Neuronal stem cell (in vitro differentiated cells): ENCODE measurements around the gene LPGAT1.

Source experiments
- DNase-seq: peaks from one replicate; pipeline ENCODE4 v3.0.0-alpha.2; 2013; ENCODE audit warnings: low spot score
- H2AFZ ChIP-seq: one replicate; pipeline ENCODE4 v1.6.1; 2013; ENCODE audit warnings: mild to moderate bottlenecking, low read length, inconsistent platforms
- H2AK5ac ChIP-seq: 2 replicates; pipeline ENCODE4 v1.6.1; 2013; ENCODE audit warnings: low read depth, mild to moderate bottlenecking, inconsistent platforms, low read length, moderate library complexity, mixed read lengths
- H2BK120ac ChIP-seq: 2 replicates; pipeline ENCODE4 v1.6.1; 2013; ENCODE audit warnings: low read depth, mild to moderate bottlenecking, inconsistent platforms, low read length, moderate library complexity, mixed read lengths
- H2BK12ac ChIP-seq: one replicate; pipeline ENCODE4 v1.6.1; 2013; ENCODE audit warnings: low read length, inconsistent platforms
- H2BK15ac ChIP-seq: 2 replicates; pipeline ENCODE4 v1.6.1; 2013; ENCODE audit warnings: mild to moderate bottlenecking, low read length, inconsistent platforms, mixed read lengths
- H2BK5ac ChIP-seq: one replicate; pipeline ENCODE4 v1.6.1; 2013; ENCODE audit warnings: inconsistent platforms, mild to moderate bottlenecking, low read length, moderate library complexity
- H3K14ac ChIP-seq: one replicate; pipeline ENCODE4 v1.6.1; 2013; ENCODE audit warnings: low read length, inconsistent platforms
- H3K18ac ChIP-seq: 2 replicates; pipeline ENCODE4 v1.6.1; 2013; ENCODE audit warnings: low read length, inconsistent platforms
- H3K23ac ChIP-seq: 2 replicates; pipeline ENCODE4 v1.6.1; 2013; ENCODE audit warnings: low read depth, mild to moderate bottlenecking, mixed read lengths, low read length, inconsistent platforms; ENCODE audit not compliant: poor library complexity
- H3K27ac ChIP-seq: replicated peaks from 3 replicates; pipeline ENCODE4 v1.5.1; 2013; ENCODE audit warnings: low read length, inconsistent platforms
- H3K27me3 ChIP-seq, 3 experiments: 2 replicates each; pipeline ENCODE4 v1.6.1; 2013; ENCODE audit warnings: low read length in 3 of 3, mild to moderate bottlenecking in 2 of 3, inconsistent platforms in 1 of 3, low read depth in 1 of 3, mixed read lengths in 1 of 3, moderate library complexity in 1 of 3; ENCODE audit not compliant: control insufficient read depth in 3 of 3, insufficient read depth in 3 of 3
- H3K36me3 ChIP-seq, 2 donors: replicated peaks in 1 of 2; 2 replicates each; pipeline ENCODE4 v1.6.1; 2013; ENCODE audit warnings: low read length in 2 of 2; ENCODE audit not compliant: control insufficient read depth in 2 of 2, insufficient read depth in 2 of 2
- H3K4ac ChIP-seq: 2 replicates; pipeline ENCODE4 v1.6.1; 2013; ENCODE audit warnings: inconsistent platforms, mild to moderate bottlenecking, low read length, moderate library complexity
- H3K4me1 ChIP-seq, 2 donors: 1 replicate in 1 of 2; 2 replicates in 1 of 2; pipeline ENCODE4 v1.6.1; 2013; ENCODE audit warnings: low read length in 2 of 2, low read depth in 1 of 2; ENCODE audit not compliant: control insufficient read depth in 2 of 2, insufficient read depth in 1 of 2
- H3K4me2 ChIP-seq: one replicate; pipeline ENCODE4 v1.6.1; 2013; ENCODE audit warnings: mild to moderate bottlenecking, low read length, inconsistent platforms; ENCODE audit not compliant: insufficient read depth, poor library complexity, severe bottlenecking
- H3K4me3 ChIP-seq, 2 donors: 2 replicates each; pipeline ENCODE4 v1.5.1; 2013; ENCODE audit warnings: low read length in 2 of 2, mild to moderate bottlenecking in 2 of 2, inconsistent platforms in 1 of 2, moderate library complexity in 1 of 2
- H3K79me1 ChIP-seq: one replicate; pipeline ENCODE4 v1.6.1; 2013; ENCODE audit warnings: low read depth, mild to moderate bottlenecking, inconsistent platforms, low read length, moderate library complexity
- H3K9ac ChIP-seq: one replicate; pipeline ENCODE4 v1.6.1; 2013; ENCODE audit warnings: mild to moderate bottlenecking, low read depth, low read length, inconsistent platforms; ENCODE audit not compliant: poor library complexity
- H3K9me3 ChIP-seq, 2 donors: replicated peaks in 1 of 2; 2 replicates each; pipeline versions ENCODE3 to v1.6.1; 2013; ENCODE audit warnings: low read length in 2 of 2, mild to moderate bottlenecking in 2 of 2, inconsistent platforms in 1 of 2, low read depth in 1 of 2, mixed read lengths in 1 of 2, moderate library complexity in 1 of 2; ENCODE audit not compliant: control insufficient read depth in 2 of 2, insufficient read depth in 1 of 2
- H4K8ac ChIP-seq: one replicate; pipeline ENCODE4 v1.6.1; 2013; ENCODE audit warnings: low read depth, mild to moderate bottlenecking, inconsistent platforms, low read length, moderate library complexity
- H4K91ac ChIP-seq: one replicate; pipeline ENCODE4 v1.6.1; 2013; ENCODE audit warnings: low read length, low read depth, mild to moderate bottlenecking, inconsistent platforms; ENCODE audit not compliant: poor library complexity
- WGBS, 2 donors: extraction: QIAGEN DNeasy Blood & Tissue Kit; methylation state at CpG; one replicate each; pipeline ENCODE4 v1.1.7; 2013; ENCODE audit warnings: missing lambda C conversion rate in 2 of 2, mixed read lengths in 1 of 2; ENCODE audit not compliant: insufficient read length in 2 of 2, insufficient replicate concordance in 1 of 2; ENCODE audit errors: extremely low coverage in 2 of 2; 5-methylcytosine and 5-hydroxymethylcytosine counted together

The LPGAT1 gene

GRCh38 chr1:211705467-211706091 is 125.0 kb downstream of the LPGAT1 start:
- H2AFZ ChIP-seq = no peak overlapping the region
- no peak overlapping the region for H3K4ac ChIP-seq
- H2BK120ac ChIP-seq = no peak overlapping the region
- no peaks in the 10 kb centered on the region for H3K9me3 ChIP-seq
- H3K23ac ChIP-seq = no peak overlapping the region
- H3K4me1 ChIP-seq = no peaks in the 10 kb centered on the region
- no peak overlapping the region for H3K9ac ChIP-seq
- no peak for DNase-seq
- no peak overlapping the region for H3K14ac ChIP-seq
- no peak overlapping the region for H2BK5ac ChIP-seq
- no peak overlapping the region for H3K27ac ChIP-seq
- no peak overlapping the region for H3K18ac ChIP-seq
- H2BK12ac ChIP-seq = no peak overlapping the region
- no peak overlapping the region for H2AK5ac ChIP-seq
- H3K4me3 ChIP-seq = no peak overlapping the region
- H3K36me3 ChIP-seq = no peaks in the 10 kb centered on the region
- no peak overlapping the region for H4K8ac ChIP-seq
- no peak overlapping the region for H3K4me2 ChIP-seq
- no peak overlapping the region for H2BK15ac ChIP-seq
- H3K27me3 ChIP-seq = peaks cover 0 to 42% (median 0%) of the 10 kb centered on the region in 3 experiments
- H3K79me1 ChIP-seq = no peaks in the 10 kb centered on the region
- WGBS, 2 donors = no CpG with 5 or more reads among the region's 6 CpGs
- no peak overlapping the region for H4K91ac ChIP-seq

- no peak overlapping the region for H3K27ac ChIP-seq
- no CpG with 5 or more reads among the region's 3 CpGs for WGBS, 2 donors
- H3K23ac ChIP-seq = no peak overlapping the region
Observed at GRCh38 chr1:211704543-211704942, 126.0 kb downstream of the LPGAT1 start.

GRCh38 chr1:211703812-211704537 is 126.6 kb downstream of the LPGAT1 start:
- Histone ChIP-seq H2BK120ac (no peak overlapping the region), H2BK5ac (no peak overlapping the region), H3K4me1 (no peaks in the 10 kb centered on the region), H4K91ac (no peak overlapping the region), H2BK15ac (no peak overlapping the region), H3K23ac (no peak overlapping the region), H3K79me1 (no peaks in the 10 kb centered on the region), H3K18ac (no peak overlapping the region), H3K9me3 (no peaks in the 10 kb centered on the region), H3K27me3 (peaks cover 0 to 56% (median 5%) of the 10 kb centered on the region in 3 experiments), H3K27ac (no peak overlapping the region), H2BK12ac (no peak overlapping the region), H2AFZ (no peak overlapping the region), H3K4ac (no peak overlapping the region), H3K9ac (no peak overlapping the region), H3K14ac (no peak overlapping the region), H4K8ac (no peak overlapping the region), H3K4me3 (no peak overlapping the region), H3K36me3 (no peaks in the 10 kb centered on the region), H3K4me2 (no peak overlapping the region), H2AK5ac (no peak overlapping the region)
- no peak for DNase-seq
- no CpG with 5 or more reads among the region's 11 CpGs for WGBS, 2 donors

More at GRCh38 chr1:211704543-211704942, 126.0 kb downstream of the LPGAT1 start:
- H2AFZ ChIP-seq = no peak overlapping the region
- H3K79me1 ChIP-seq = no peaks in the 10 kb centered on the region
- H2BK5ac ChIP-seq = no peak overlapping the region
- H2BK12ac ChIP-seq = no peak overlapping the region
- H3K4me2 ChIP-seq = no peak overlapping the region
- no peak for DNase-seq
- no peak overlapping the region for H3K18ac ChIP-seq
- H3K14ac ChIP-seq = no peak overlapping the region
- H3K4ac ChIP-seq = no peak overlapping the region
- no peak overlapping the region for H2AK5ac ChIP-seq
- H3K36me3 ChIP-seq = no peaks in the 10 kb centered on the region
- no peak overlapping the region for H2BK120ac ChIP-seq
- no peak overlapping the region for H4K8ac ChIP-seq
- peaks cover 0 to 50% (median 0%) of the 10 kb centered on the region in 3 experiments for H3K27me3 ChIP-seq
- no peak overlapping the region for H3K4me3 ChIP-seq
- no peak overlapping the region for H4K91ac ChIP-seq
- H2BK15ac ChIP-seq = no peak overlapping the region
- no peaks in the 10 kb centered on the region for H3K9me3 ChIP-seq
- no peak overlapping the region for H3K9ac ChIP-seq
- H3K4me1 ChIP-seq = no peaks in the 10 kb centered on the region

GRCh38 chr1:211701733-211702132 is 128.8 kb downstream of the LPGAT1 start:
- Histone ChIP-seq H2BK5ac (no peak overlapping the region), H2BK15ac (no peak overlapping the region), H3K4ac (no peak overlapping the region), H4K91ac (no peak overlapping the region), H2AFZ (no peak overlapping the region), H3K4me2 (no peak overlapping the region), H4K8ac (no peak overlapping the region), H3K36me3 (no peaks in the 10 kb centered on the region), H2AK5ac (no peak overlapping the region), H3K18ac (no peak overlapping the region), H3K79me1 (no peaks in the 10 kb centered on the region), H3K27me3 (peaks cover 0 to 63% (median 7%) of the 10 kb centered on the region in 3 experiments), H3K27ac (no peak overlapping the region), H2BK12ac (no peak overlapping the region), H3K23ac (no peak overlapping the region), H3K14ac (no peak overlapping the region), H3K9ac (no peak overlapping the region), H3K4me3 (no peak overlapping the region), H3K9me3 (no peaks in the 10 kb centered on the region), H3K4me1 (no peaks in the 10 kb centered on the region), H2BK120ac (no peak overlapping the region)
- no peak for DNase-seq
- no CpG with 5 or more reads among the region's 6 CpGs for WGBS, 2 donors
